ENCODE measurements around the gene NRP1.

DNA sequence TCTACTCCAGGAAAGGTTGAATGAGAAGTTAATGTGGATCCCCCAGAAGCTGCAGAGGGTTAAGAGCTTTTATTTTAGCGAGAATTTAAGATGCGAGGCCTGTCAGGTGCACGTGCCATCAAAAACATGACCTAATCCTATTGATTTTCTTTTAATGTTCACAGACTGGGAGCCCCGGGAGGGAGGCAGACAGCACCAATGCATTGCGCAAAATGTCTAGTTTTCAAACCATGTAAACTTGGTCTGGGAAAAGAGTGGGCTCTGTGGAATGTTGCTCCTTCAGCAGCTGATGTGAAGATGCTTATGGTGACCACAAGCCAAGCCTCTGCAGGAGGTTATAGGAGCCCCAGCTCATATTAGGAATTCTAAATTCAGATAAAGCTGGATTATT, 204.5 kb downstream of the NRP1 start:
- TF ChIP-seq, protein P1, sequence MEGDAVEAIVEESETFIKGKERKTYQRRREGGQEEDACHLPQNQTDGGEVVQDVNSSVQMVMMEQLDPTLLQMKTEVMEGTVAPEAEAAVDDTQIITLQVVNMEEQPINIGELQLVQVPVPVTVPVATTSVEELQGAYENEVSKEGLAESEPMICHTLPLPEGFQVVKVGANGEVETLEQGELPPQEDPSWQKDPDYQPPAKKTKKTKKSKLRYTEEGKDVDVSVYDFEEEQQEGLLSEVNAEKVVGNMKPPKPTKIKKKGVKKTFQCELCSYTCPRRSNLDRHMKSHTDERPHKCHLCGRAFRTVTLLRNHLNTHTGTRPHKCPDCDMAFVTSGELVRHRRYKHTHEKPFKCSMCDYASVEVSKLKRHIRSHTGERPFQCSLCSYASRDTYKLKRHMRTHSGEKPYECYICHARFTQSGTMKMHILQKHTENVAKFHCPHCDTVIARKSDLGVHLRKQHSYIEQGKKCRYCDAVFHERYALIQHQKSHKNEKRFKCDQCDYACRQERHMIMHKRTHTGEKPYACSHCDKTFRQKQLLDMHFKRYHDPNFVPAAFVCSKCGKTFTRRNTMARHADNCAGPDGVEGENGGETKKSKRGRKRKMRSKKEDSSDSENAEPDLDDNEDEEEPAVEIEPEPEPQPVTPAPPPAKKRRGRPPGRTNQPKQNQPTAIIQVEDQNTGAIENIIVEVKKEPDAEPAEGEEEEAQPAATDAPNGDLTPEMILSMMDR (IDR thresholded peaks at IDR 0.05): no peak
- no peak for TF ChIP-seq POLR2A (IDR thresholded peaks at IDR 0.05)
